AG09309 (cell line): ENCODE measurements around the gene KSR1.

Experiments used
- DNase-seq: peaks from one replicate; pipeline ENCODE4 v3.0.0-alpha.2; 2010; ENCODE audit warnings: low read depth
- H3K4me3 ChIP-seq: 2 replicates; pipeline ENCODE4 v1.5.1; 2011; ENCODE audit warnings: mild to moderate bottlenecking, low read depth, low read length, moderate library complexity; ENCODE audit not compliant: control insufficient read depth
- TF ChIP-seq, protein P1 (sequence below): IDR thresholded peaks from 2 replicates; pipeline ENCODE4 v1.5.1; 2011; ENCODE audit warnings: mild to moderate bottlenecking, low read depth, low read length, inconsistent platforms; ENCODE audit not compliant: insufficient read depth, control insufficient read depth; ENCODE audit errors: missing control alignments

KSR1 gene

DNA sequence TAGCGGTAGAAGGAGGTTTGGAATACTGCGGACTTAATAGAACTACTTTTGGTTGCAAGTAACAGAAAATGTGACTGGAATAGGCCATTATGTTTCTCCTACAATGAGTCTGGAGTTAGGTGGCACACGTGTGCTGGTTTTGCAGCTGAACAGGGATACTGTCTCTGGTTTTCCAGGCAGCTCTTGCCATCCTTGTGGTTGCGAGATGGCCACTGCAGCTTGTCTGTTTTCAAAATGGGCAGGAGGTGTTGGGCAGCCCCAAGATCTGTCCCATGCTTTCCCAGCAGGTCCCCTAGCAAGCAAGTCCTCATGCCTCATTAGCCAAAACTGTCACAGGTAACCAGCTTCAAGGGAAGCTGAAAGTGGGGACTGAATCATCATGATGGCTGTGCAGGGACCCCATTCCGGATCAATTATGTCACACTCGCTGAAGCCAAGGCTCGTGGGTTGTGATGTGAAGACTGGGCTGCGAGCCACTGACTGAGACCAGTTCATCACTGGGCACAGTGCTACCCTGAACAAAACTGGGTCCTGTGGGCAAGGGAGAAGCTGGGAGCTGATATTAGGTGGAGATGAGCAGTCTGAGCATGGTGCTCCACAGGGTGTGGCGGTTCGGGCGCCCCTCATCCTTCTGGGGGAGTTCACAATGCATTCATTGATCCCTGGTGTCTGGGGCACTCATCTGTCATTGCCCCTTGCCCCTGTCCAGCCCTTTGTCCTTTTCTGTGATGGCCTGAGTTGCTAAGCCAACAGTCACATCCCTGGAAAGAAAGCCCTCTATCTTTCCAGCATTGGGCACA, 82.1 kb downstream of the KSR1 start:
- DNase-seq, result no peak
- no peak overlapping the region for H3K4me3 ChIP-seq
- TF ChIP-seq, protein P1, sequence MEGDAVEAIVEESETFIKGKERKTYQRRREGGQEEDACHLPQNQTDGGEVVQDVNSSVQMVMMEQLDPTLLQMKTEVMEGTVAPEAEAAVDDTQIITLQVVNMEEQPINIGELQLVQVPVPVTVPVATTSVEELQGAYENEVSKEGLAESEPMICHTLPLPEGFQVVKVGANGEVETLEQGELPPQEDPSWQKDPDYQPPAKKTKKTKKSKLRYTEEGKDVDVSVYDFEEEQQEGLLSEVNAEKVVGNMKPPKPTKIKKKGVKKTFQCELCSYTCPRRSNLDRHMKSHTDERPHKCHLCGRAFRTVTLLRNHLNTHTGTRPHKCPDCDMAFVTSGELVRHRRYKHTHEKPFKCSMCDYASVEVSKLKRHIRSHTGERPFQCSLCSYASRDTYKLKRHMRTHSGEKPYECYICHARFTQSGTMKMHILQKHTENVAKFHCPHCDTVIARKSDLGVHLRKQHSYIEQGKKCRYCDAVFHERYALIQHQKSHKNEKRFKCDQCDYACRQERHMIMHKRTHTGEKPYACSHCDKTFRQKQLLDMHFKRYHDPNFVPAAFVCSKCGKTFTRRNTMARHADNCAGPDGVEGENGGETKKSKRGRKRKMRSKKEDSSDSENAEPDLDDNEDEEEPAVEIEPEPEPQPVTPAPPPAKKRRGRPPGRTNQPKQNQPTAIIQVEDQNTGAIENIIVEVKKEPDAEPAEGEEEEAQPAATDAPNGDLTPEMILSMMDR, result no peak

DNA sequence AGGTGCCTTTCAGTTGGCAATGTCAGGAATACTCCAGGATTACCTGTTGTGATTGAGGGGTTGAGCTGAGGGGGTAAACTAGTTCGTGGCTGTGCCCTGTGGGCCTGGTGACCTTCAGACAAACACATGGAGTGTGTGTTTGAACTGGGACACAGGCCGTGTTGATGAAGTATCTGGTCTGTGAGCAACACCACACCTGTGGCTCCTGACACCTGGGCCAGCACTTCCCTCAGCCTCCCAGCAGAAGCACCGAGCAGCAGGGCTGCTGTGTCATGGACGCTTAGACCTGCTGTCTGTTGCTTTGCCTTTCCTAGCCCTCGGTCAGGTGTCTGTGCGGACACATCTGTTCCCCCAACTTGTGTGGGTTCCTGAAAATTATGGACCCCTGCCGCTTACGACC, 82.9 kb downstream of the KSR1 start:
- no peak for DNase-seq
- no peak overlapping the region for H3K4me3 ChIP-seq
- TF ChIP-seq, protein P1, result no peak

DNA sequence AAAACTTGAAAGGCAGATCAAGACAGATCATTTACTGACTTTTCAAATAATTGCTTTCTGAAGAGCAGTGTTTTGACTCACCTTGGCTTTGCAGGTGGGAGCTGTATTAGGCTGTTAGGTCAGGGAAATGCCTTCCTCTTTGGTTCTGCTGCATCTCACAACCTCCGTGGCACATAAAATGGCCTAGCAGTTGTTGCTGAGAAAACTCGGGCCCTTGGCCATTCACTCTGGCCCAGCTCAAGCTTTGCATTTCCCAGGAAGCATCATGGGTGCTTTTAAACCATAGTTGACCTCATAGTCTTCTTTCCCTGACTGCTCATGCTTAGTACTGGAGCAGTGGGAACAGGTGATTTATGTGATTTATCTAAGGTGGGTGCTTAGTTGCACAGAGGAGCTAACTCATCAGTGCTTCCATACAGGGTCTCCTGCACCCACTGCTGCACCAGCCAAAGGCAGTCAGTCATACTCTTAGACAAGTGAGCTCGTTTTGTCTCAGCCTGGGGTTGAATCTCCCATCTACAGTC, 83.6 kb downstream of the KSR1 start:
- DNase-seq, result no peak
- H3K4me3 ChIP-seq, result no peak overlapping the region
- TF ChIP-seq, protein P1, result no peak

DNA sequence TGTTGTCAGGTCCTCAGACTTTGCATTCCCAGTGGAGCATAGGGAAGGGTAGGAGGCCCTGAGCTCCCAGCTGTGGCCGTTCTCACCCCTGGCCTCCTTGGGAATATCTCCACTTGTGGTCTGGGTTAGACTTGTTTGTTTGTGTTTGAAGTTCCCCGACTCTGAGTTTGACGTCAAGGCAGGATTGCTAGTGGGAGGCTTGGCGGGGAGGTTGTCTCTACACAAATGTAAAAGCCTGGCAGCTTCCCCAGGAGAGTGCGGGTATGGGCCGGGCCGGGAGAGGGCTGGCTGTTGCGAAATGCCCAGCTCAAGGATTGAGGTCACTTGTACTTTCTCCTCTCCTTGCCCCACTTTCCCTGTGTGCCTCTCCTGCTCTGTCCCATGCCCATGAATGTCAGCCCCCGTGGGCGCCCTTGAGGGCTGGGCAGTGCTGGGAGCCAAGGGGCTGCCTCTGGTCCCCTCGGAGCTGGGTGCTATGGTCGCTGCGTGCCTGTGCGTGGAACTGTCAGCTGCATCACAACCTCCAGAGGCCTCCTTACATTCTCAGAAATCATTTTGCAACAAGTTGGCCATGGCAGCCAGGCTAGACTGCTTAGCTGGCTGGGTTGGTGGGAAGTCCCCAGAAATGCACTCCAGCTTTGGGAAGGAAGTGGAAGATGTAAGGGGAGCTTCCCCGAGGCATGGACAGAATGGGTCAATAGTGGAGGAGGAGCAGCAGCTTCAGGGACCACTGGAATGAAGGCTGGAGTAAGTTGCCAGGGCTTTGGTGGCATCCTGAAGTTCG, 84.3 kb downstream of the KSR1 start:
- DNase-seq, result peak; percentile 91
- TF ChIP-seq, protein P1, result no peak
- H3K4me3 ChIP-seq, result no peak overlapping the region

DNA sequence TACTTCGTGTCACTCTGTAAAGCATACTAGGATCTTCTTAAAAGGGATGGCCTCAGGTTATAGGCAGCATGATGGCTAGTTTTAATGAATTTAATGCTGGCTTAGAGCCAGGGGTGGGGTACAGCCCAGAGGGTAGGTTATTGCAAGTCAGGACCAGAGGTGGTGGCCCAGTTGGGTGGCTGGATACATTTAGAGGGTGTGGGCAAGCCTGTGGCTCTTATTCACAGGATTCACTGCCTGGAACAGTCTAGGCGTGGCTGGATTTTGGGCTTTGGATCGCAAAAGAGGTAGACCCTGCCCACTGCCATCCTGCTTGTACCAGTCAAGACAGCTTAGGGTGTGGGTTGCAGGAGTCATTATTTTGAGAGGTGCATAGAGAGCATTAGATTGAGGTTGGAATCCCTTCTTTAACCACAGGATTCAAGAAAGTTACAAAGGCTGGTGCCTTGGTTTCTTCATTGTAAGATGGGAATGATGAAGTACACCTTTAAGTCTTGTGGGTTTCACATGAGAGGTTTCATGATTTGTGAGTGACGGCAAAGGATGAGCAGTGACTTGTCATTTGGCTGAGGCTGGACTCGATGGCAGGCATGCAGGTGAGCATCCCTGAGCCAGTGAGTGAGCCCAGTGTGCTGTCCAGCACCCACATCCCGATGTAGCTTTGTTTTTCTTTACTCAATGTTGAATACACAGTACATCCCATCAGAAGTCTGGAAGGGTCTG, 85.2 kb downstream of the KSR1 start:
- TF ChIP-seq, protein P1, result no peak
- no peak overlapping the region for H3K4me3 ChIP-seq

DNA sequence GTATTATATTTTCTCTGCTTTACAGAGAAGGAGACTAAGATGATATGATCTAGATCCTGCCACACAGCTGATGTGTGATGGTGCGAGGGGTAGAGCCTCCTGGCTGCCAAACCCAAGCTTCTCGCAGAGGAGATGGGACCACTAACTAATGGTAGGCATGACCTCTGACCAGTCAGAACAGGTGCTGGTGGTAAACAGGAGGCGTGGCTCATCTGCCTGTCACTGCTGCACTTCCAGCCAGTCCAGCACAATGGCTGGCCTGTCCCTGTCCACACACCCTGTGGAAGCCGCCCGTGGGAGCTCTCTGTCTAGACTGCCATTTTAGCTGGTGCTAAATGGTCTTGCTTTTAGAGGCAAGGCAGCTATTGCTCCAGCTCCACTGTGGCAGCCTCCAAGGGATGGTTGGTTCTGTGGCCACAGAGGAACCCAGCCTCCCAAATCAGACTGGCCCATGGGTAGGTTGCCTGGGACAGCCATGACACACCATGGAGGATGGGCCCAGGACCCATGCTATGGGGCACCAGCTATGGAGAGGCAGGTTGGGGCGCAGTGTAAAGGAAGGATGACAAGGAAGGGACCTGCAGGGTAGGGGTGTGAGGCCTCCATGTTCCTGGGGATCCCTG, 86.7 kb downstream of the KSR1 start:
- H3K4me3 ChIP-seq, result no peak overlapping the region
- no peak for DNase-seq
- TF ChIP-seq, protein P1, result no peak

More for the DNA sequence above, 85.2 kb downstream of the KSR1 start:
- DNase-seq, result no peak
